H1 (cell line): ENCODE data around the gene RAD51B. TPM values are rescaled to one million over a fixed set of nuclear protein-coding genes. Genes with fewer than 3 reads are reported as not detected.
A peak's percentile ranks its signal among the peaks of the same experiment; 100 is the strongest.

ENCODE experiments used
- CTCF ChIA-PET: fragments of 300-600 bp; sonication (Branson Sonifier 250); formaldehyde crosslinking; loops from one replicate; lab custom pipeline; 2021; ENCODE audit not compliant: partially characterized antibody; lab: Charles Lee
- POLR2A ChIA-PET: fragments of 300-600 bp; sonication (Branson Sonifier 250); formaldehyde crosslinking; loops from one replicate; lab custom pipeline; 2021; ENCODE audit warnings: inconsistent platforms; ENCODE audit not compliant: partially characterized antibody; lab: Charles Lee
- DNase-seq, 2 experiments: peaks; one replicate each; pipeline versions ENCODE4 v3.0.0 to v3.0.0-alpha.2; 2010 to 2022; ENCODE audit warnings: low spot score in 2 of 2, low read depth in 1 of 2, mixed read lengths in 1 of 2
- FAIRE-seq: peaks from 2 replicates; lab custom pipeline; 2011; peaks lifted over from hg19 to GRCh38; lab: Jason Lieb, UNC
- H2AFZ ChIP-seq: 2 replicates; pipeline ENCODE4 v1.8.1; 2012; ENCODE audit warnings: low read length, inconsistent platforms
- H2AK5ac ChIP-seq: 2 replicates; pipeline ENCODE4 v1.6.1; 2013; ENCODE audit warnings: low read depth, low read length
- H2BK120ac ChIP-seq: replicated peaks from 2 replicates; pipeline ENCODE3; 2013; ENCODE audit warnings: low read depth, low read length, inconsistent platforms
- H2BK12ac ChIP-seq: 2 replicates; pipeline ENCODE4 v1.6.1; 2013; ENCODE audit warnings: low read depth, low read length
- H2BK15ac ChIP-seq: 2 replicates; pipeline ENCODE4 v1.6.1; 2013; ENCODE audit warnings: low read length
- H2BK20ac ChIP-seq: 2 replicates; pipeline ENCODE4 v1.6.1; 2013; ENCODE audit warnings: low read length
- H2BK5ac ChIP-seq: 2 replicates; pipeline ENCODE4 v1.6.1; 2013; ENCODE audit warnings: low read depth, low read length
- H3K14ac ChIP-seq: 2 replicates; pipeline ENCODE4 v1.6.1; 2013; ENCODE audit warnings: inconsistent platforms; ENCODE audit not compliant: insufficient read length
- H3K18ac ChIP-seq: 2 replicates; pipeline ENCODE4 v1.6.1; 2013; ENCODE audit warnings: low read length; ENCODE audit errors: extremely low read depth
- H3K23ac ChIP-seq: 2 replicates; pipeline ENCODE4 v1.6.1; 2013; ENCODE audit warnings: inconsistent platforms; ENCODE audit not compliant: insufficient read length
- H3K23me2 ChIP-seq: 2 replicates; pipeline ENCODE4 v1.6.1; 2013; ENCODE audit warnings: low read depth, low read length
- H3K27ac ChIP-seq: 2 replicates; pipeline ENCODE4 v1.6.1; 2011; ENCODE audit warnings: low read depth, low read length, inconsistent platforms
- H3K27me3 ChIP-seq, 4 experiments: replicated peaks in 1 of 4; 1 replicate in 1 of 4; 2 replicates in 3 of 4; pipeline versions ENCODE4 v1.6.1 to v1.8.1; 2011 to 2013; ENCODE audit warnings: low read length in 3 of 4, mild to moderate bottlenecking in 3 of 4, inconsistent platforms in 2 of 4, mixed read lengths in 2 of 4, moderate library complexity in 1 of 4; ENCODE audit not compliant: control insufficient read depth in 3 of 4, insufficient read depth in 3 of 4; ENCODE audit errors: extremely low read depth in 1 of 4
- H3K36me3 ChIP-seq, 4 experiments: 2 replicates each; pipeline versions ENCODE4 v1.6.1 to v1.8.1; 2011 to 2013; ENCODE audit warnings: mild to moderate bottlenecking in 4 of 4, low read length in 3 of 4, moderate library complexity in 2 of 4, control low read depth in 1 of 4, inconsistent platforms in 1 of 4; ENCODE audit not compliant: insufficient read depth in 4 of 4, control insufficient read depth in 2 of 4
- H3K4ac ChIP-seq: replicated peaks from 2 replicates; pipeline ENCODE3; 2013; ENCODE audit warnings: low read length, low read depth, mixed read lengths, inconsistent platforms; ENCODE audit not compliant: insufficient read length
- H3K4me1 ChIP-seq, 4 experiments: replicated peaks in 1 of 4; 1 replicate in 1 of 4; 2 replicates in 3 of 4; pipeline versions ENCODE4 v1.6.1 to v1.8.1; 2011 to 2013; ENCODE audit warnings: low read length in 3 of 4, inconsistent platforms in 2 of 4, mixed read lengths in 1 of 4; ENCODE audit not compliant: insufficient read depth in 4 of 4, control insufficient read depth in 3 of 4
- H3K4me2 ChIP-seq, 2 experiments: 2 replicates each; pipeline versions ENCODE4 v1.6.1 to v1.8.1; 2011 to 2013; ENCODE audit warnings: low read depth in 2 of 2, low read length in 2 of 2, control low read depth in 1 of 2, inconsistent platforms in 1 of 2, mild to moderate bottlenecking in 1 of 2; ENCODE audit not compliant: insufficient read depth in 1 of 2
- H3K4me3 ChIP-seq, 4 experiments: fragments of 200-600, 300-600 bp in 1 of 4; sonication (generic), shearing (Covaris generic), sonication (Bioruptor Twin) in 1 of 4; 2 replicates each; pipeline versions ENCODE4 v1.5.1 to v1.8.1; 2011 to 2016; ENCODE audit warnings: low read length in 4 of 4, low read depth in 3 of 4, control low read depth in 2 of 4, inconsistent platforms in 2 of 4, mild to moderate bottlenecking in 2 of 4, mixed read lengths in 1 of 4, moderate library complexity in 1 of 4; ENCODE audit not compliant: insufficient read depth in 2 of 4; ENCODE audit errors: extremely low read depth in 1 of 4
- H3K56ac ChIP-seq: replicated peaks from 2 replicates; pipeline ENCODE3; 2013; ENCODE audit warnings: low read depth, mild to moderate bottlenecking, mixed read lengths, low read length, inconsistent platforms; ENCODE audit not compliant: insufficient read length
- H3K79me1 ChIP-seq: 2 replicates; pipeline ENCODE4 v1.6.1; 2013; ENCODE audit warnings: low read depth, low read length, control low read depth
- H3K79me2 ChIP-seq, 2 experiments: 2 replicates each; pipeline versions ENCODE4 v1.6.1 to v1.8.1; 2012 to 2013; ENCODE audit warnings: low read length in 2 of 2, mild to moderate bottlenecking in 2 of 2, inconsistent platforms in 1 of 2; ENCODE audit not compliant: insufficient read depth in 2 of 2, control insufficient read depth in 1 of 2
- H3K9ac ChIP-seq, 4 experiments: replicated peaks in 1 of 4; 1 replicate in 1 of 4; 2 replicates in 3 of 4; pipeline versions ENCODE4 v1.6.1 to v1.8.1; 2011 to 2013; ENCODE audit warnings: low read depth in 3 of 4, low read length in 3 of 4, control low read depth in 2 of 4, mild to moderate bottlenecking in 2 of 4, moderate library complexity in 2 of 4, inconsistent platforms in 1 of 4; ENCODE audit errors: extremely low read depth in 1 of 4
- H3K9me3 ChIP-seq, 2 experiments: 2 replicates each; pipeline versions ENCODE4 v1.6.1 to v1.8.1; 2012 to 2013; ENCODE audit warnings: mild to moderate bottlenecking in 2 of 2, moderate library complexity in 2 of 2, control low read depth in 1 of 2, inconsistent platforms in 1 of 2, low read depth in 1 of 2, low read length in 1 of 2, mixed read lengths in 1 of 2; ENCODE audit not compliant: insufficient read depth in 2 of 2
- H4K20me1 ChIP-seq, 2 experiments: replicated peaks in 1 of 2; 2 replicates each; pipeline versions ENCODE3 to v1.8.1; 2011 to 2013; ENCODE audit warnings: inconsistent platforms in 2 of 2, low read length in 2 of 2, mild to moderate bottlenecking in 1 of 2; ENCODE audit not compliant: insufficient read depth in 2 of 2, control insufficient read depth in 1 of 2
- H4K5ac ChIP-seq: 2 replicates; pipeline ENCODE4 v1.6.1; 2013; ENCODE audit warnings: low read length, low read depth, mixed read lengths, inconsistent platforms; ENCODE audit not compliant: insufficient read length
- H4K8ac ChIP-seq: 2 replicates; pipeline ENCODE4 v1.8.0; 2013; ENCODE audit warnings: mild to moderate bottlenecking, moderate library complexity, low read length, inconsistent platforms; ENCODE audit not compliant: insufficient read depth; ENCODE audit errors: extremely low read depth
- H4K91ac ChIP-seq: replicated peaks from 2 replicates; pipeline ENCODE3; 2013; ENCODE audit warnings: low read length, mixed read lengths, inconsistent platforms; ENCODE audit not compliant: insufficient read length
- CEBPB ChIP-seq: IDR thresholded peaks from 2 replicates; pipeline ENCODE4 v1.6.1; 2012; ENCODE audit warnings: low read depth, low read length
- WGBS, 2 experiments: shearing (Covaris generic) in 1 of 2; methylation state at CpG; one replicate each; pipeline versions ENCODE4 v1.1.6 to v1.1.7; 2013 to 2015; ENCODE audit warnings: low lambda C conversion rate in 2 of 2, mixed read lengths in 2 of 2, inconsistent platforms in 1 of 2, low coverage in 1 of 2, missing lambda C conversion rate in 1 of 2; ENCODE audit not compliant: insufficient replicate concordance in 2 of 2, insufficient coverage in 1 of 2, insufficient read length in 1 of 2; ENCODE audit errors: extremely low coverage in 1 of 2, missing lambda C conversion rate in 1 of 2; 5-methylcytosine and 5-hydroxymethylcytosine counted together
- polyA plus RNA-seq, 7 experiments: library from polyadenylated mRNA; depleted of rRNA in 3 of 7; stranded (reverse) in 5 of 7; unstranded in 2 of 7; fragments of >200 nt in 5 of 7; fragments of 200-250 nt in 2 of 7; gene quantifications; 1 replicate in 5 of 7; 2 replicates in 1 of 7; 4 replicates in 1 of 7; pipeline versions ENCODE4 v1.2.1 to v1.2.3, GENCODE V29; 2011 to 2013; ENCODE audit warnings: missing spikeins in 2 of 7, mixed read lengths in 2 of 7
- total RNA-seq: library from RNA; stranded (reverse); fragmentation: NEBNext Ultra II Directional; extraction: Animal tissue kit (Norgen Biotek cat#: 25700); gene quantifications from 2 replicates; pipeline ENCODE4 v1.2.1, GENCODE V29; 2021
- TF ChIP-seq, protein P1 (sequence below): IDR thresholded peaks from 2 replicates; pipeline ENCODE4 v1.6.1; 2012; ENCODE audit warnings: inconsistent platforms

RAD51B gene
- total and polyA plus RNA-seq, 2 of the 8 experiments (the other 6 are each of a cell fraction or from before 2014, with no cell fraction given): 3.9 to 14.9 TPM

- H3K4me3 ChIP-seq: no peak overlapping the region
- H3K4me2 ChIP-seq: no peak overlapping the region
- no peak overlapping the region for H3K9ac ChIP-seq
- H4K5ac ChIP-seq: no peak overlapping the region
- no peak overlapping the region for H3K56ac ChIP-seq
- H3K36me3 ChIP-seq: no peaks in the 10 kb centered on the region
- H3K79me2 ChIP-seq: no peaks in the 10 kb centered on the region
- H2BK12ac ChIP-seq: no peak overlapping the region
- no peak overlapping the region for H4K8ac ChIP-seq
- no peak overlapping the region for H3K23ac ChIP-seq
- peaks cover 0 to 1% (median 0%) of the 10 kb centered on the region in 4 experiments; a peak in 1 of 7 replicates for H3K27me3 ChIP-seq
- FAIRE-seq: no peak
- TF ChIP-seq CEBPB: peak; percentile 80
- TF ChIP-seq, protein P1, sequence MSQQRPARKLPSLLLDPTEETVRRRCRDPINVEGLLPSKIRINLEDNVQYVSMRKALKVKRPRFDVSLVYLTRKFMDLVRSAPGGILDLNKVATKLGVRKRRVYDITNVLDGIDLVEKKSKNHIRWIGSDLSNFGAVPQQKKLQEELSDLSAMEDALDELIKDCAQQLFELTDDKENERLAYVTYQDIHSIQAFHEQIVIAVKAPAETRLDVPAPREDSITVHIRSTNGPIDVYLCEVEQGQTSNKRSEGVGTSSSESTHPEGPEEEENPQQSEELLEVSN: no peak
- no peak for DNase-seq
- H3K27ac ChIP-seq: no peak overlapping the region
- H3K4me1 ChIP-seq: no peaks in the 10 kb centered on the region; a peak in 1 of 7 replicates
- ChIA-PET CTCF (interaction anchor here (0.7 to 2.1 kb wide), 4 partner anchors 24 to 394 kb away, joined by 3 to 5 read pairs (median 4); no protein-coding TSS in a partner anchor), POLR2A (interaction anchor here (0.6 to 1.5 kb wide), 3 partner anchors 351 to 394 kb away, joined by 3 to 5 read pairs (median 4); partner anchors contain the start of gene ZFP36L1)
- no peaks in the 10 kb centered on the region for H4K20me1 ChIP-seq
- H4K91ac ChIP-seq: no peak overlapping the region
- no peak overlapping the region for H2AFZ ChIP-seq
- 0 out of 2 replicates have a peak overlapping the region, but pooled peaks have one; percentile 1 for H3K18ac ChIP-seq
- no peak overlapping the region for H2BK120ac ChIP-seq
- no peak overlapping the region for H3K4ac ChIP-seq
- no peaks in the 10 kb centered on the region for H3K9me3 ChIP-seq
- no peak overlapping the region for H2BK20ac ChIP-seq
- 83% methylated on average over 3 of the region's 3 CpGs; no CpG with 5 or more reads in 1 of the 2 experiments for WGBS, 2 experiments
- no peak overlapping the region for H2BK5ac ChIP-seq
- no peaks in the 10 kb centered on the region for H3K79me1 ChIP-seq
- H2BK15ac ChIP-seq: no peak overlapping the region
- H3K14ac ChIP-seq: no peak overlapping the region
- H2AK5ac ChIP-seq: no peak overlapping the region
- no peaks in the 10 kb centered on the region; the same call in 1 of the 2 replicates for H3K23me2 ChIP-seq
These were observed 581.7 kb downstream of the RAD51B start for GRCh38 chr14:68401317-68401716.
